GM12801 (cell line): Measurements from ENCODE around the gene ZNF407.

Experiments used
- CTCF ChIP-seq: IDR thresholded peaks from one replicate; pipeline ENCODE4 v1.5.1; 2011; ENCODE audit warnings: control low read depth; ENCODE audit not compliant: insufficient read length; ENCODE audit errors: extremely low read depth

Gene ZNF407

GRCh38 chr18:74914648-74915047, 317.0 kb downstream of the ZNF407 start:
- TF ChIP-seq CTCF, result no peak

GRCh38 chr18:74916773-74917393, 319.2 kb downstream of the ZNF407 start:
- TF ChIP-seq CTCF, result no peak

GRCh38 chr18:74918276-74918790, 320.7 kb downstream of the ZNF407 start:
- no peak for TF ChIP-seq CTCF

- TF ChIP-seq CTCF, result no peak
Observed at GRCh38 chr18:74921057-74921820, 323.6 kb downstream of the ZNF407 start.

- TF ChIP-seq CTCF, result no peak
Observed at GRCh38 chr18:74926051-74926450, 328.4 kb downstream of the ZNF407 start.

- no peak for TF ChIP-seq CTCF
Observed at GRCh38 chr18:74928194-74928968, 330.7 kb downstream of the ZNF407 start.

GRCh38 chr18:74929110-74929509, 331.4 kb downstream of the ZNF407 start:
- no peak for TF ChIP-seq CTCF
